Measurements from ENCODE around the gene SENP6. TPM values are rescaled to one million over a fixed set of nuclear protein-coding genes. Genes with fewer than 3 reads are reported as not detected.
"Not testable (repeated sequence)": the region's sequence is repeated elsewhere in the genome, so short reads cannot be mapped to it uniquely, and the experiment has no call there.

The SENP6 gene
- total RNA-seq, 1 experiment from 2014 or later = 93.6 TPM

GRCh38 chr6:75719133-75719532 is 117.5 kb downstream of the SENP6 start:
- CTCF ChIA-PET = no interaction called here
- no peak overlapping the region for H3K27ac Mint-ChIP-seq (ENCODE audit: unreplicated experiment)
- TF ChIP-seq, protein P1, sequence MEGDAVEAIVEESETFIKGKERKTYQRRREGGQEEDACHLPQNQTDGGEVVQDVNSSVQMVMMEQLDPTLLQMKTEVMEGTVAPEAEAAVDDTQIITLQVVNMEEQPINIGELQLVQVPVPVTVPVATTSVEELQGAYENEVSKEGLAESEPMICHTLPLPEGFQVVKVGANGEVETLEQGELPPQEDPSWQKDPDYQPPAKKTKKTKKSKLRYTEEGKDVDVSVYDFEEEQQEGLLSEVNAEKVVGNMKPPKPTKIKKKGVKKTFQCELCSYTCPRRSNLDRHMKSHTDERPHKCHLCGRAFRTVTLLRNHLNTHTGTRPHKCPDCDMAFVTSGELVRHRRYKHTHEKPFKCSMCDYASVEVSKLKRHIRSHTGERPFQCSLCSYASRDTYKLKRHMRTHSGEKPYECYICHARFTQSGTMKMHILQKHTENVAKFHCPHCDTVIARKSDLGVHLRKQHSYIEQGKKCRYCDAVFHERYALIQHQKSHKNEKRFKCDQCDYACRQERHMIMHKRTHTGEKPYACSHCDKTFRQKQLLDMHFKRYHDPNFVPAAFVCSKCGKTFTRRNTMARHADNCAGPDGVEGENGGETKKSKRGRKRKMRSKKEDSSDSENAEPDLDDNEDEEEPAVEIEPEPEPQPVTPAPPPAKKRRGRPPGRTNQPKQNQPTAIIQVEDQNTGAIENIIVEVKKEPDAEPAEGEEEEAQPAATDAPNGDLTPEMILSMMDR (IDR thresholded peaks at IDR 0.05; ENCODE audit: unreplicated experiment) = no peak
- no peak overlapping the region for H3K4me3 Mint-ChIP-seq (ENCODE audit: low read depth, unreplicated experiment)
- H3K9me3 Mint-ChIP-seq (ENCODE audit: low read depth, unreplicated experiment) = no peaks in the 10 kb centered on the region
- DNase-seq = no peak
- peaks cover 18% of the 10 kb centered on the region for H3K36me3 Mint-ChIP-seq (ENCODE audit: insufficient read depth, unreplicated experiment)
- H3K4me1 Mint-ChIP-seq (ENCODE audit: low read depth, unreplicated experiment) = no peaks in the 10 kb centered on the region
- BruUV-seq (replicated peaks) = no TSS peak
- H3K27me3 Mint-ChIP-seq (ENCODE audit: unreplicated experiment) = no peaks in the 10 kb centered on the region
- intact Hi-C loops (cut with micrococcal nuclease; ENCODE audit: unreplicated experiment) = no loop called here

DNA sequence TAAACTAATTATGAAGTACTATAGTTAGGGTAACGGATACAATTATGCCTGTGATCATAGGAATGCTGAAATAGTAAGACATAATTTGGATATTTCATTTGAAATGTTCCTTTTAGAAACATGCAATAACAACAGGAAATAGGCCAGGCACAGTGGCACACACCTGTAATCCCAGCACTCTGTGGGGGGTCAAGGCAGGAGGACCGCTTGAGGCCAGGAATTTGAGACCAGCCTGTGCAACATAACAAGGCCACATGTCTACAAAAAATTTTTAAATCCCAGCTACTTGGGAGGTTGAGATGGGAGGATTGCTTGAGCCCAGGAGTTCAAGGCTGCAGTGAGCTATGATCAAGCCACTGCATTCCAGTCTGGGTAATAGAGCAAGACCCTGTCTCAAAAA is 121.7 kb downstream of the SENP6 start:
- TF ChIP-seq, protein P1 (IDR thresholded peaks at IDR 0.05; ENCODE audit: unreplicated experiment) = no peak
- intact Hi-C loops (cut with micrococcal nuclease; ENCODE audit: unreplicated experiment) = no loop called here
- no peaks in the 10 kb centered on the region for H3K27me3 Mint-ChIP-seq (ENCODE audit: unreplicated experiment)
- H3K4me1 Mint-ChIP-seq (ENCODE audit: low read depth, unreplicated experiment) = no peaks in the 10 kb centered on the region
- H3K9me3 Mint-ChIP-seq (ENCODE audit: low read depth, unreplicated experiment) = no peaks in the 10 kb centered on the region
- CTCF ChIA-PET = no interaction called here
- no peak overlapping the region for H3K27ac Mint-ChIP-seq (ENCODE audit: unreplicated experiment)
- H3K36me3 Mint-ChIP-seq (ENCODE audit: insufficient read depth, unreplicated experiment) = peaks cover 4% of the 10 kb centered on the region
- no peak overlapping the region for H3K4me3 Mint-ChIP-seq (ENCODE audit: low read depth, unreplicated experiment)
- DNase-seq = no peak
- BruUV-seq (replicated peaks) = no TSS peak

- no TSS peak for BruUV-seq (replicated peaks)
- Mint-ChIP-seq H3K4me1 (ENCODE audit: low read depth, unreplicated experiment) (no peaks in the 10 kb centered on the region), H3K9me3 (ENCODE audit: low read depth, unreplicated experiment) (no peaks in the 10 kb centered on the region), H3K4me3 (ENCODE audit: low read depth, unreplicated experiment) (no peak overlapping the region), H3K27me3 (ENCODE audit: unreplicated experiment) (no peaks in the 10 kb centered on the region), H3K27ac (ENCODE audit: unreplicated experiment) (no peak overlapping the region), H3K36me3 (ENCODE audit: insufficient read depth, unreplicated experiment) (no peaks in the 10 kb centered on the region)
- CTCF ChIA-PET = no interaction called here
- DNase-seq = no peak
- TF ChIP-seq, protein P1 (IDR thresholded peaks at IDR 0.05; ENCODE audit: unreplicated experiment) = no peak
- intact Hi-C loops (cut with micrococcal nuclease; ENCODE audit: unreplicated experiment) = no loop called here
Measured at GRCh38 chr6:75727206-75727605, 125.5 kb downstream of the SENP6 start.

DNA sequence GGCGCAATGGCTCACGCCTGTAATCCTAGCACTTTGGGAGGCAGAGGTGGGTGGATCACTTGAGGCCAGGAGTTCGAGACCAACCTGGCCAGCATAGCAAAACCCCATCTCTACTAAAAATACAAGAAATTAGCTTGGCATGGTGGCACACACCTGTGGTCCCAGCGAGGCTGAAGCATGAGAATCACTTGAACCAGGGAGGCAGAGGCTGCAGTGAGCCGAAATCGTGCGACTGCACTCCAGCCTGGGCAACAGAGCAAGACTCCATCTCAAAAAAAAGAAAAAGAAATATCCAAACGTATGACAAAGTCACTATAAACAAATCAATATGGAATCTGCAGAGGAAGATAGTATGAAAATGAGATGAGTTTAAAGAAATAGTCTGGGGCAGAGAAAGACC is 129.3 kb downstream of the SENP6 start:
- H3K27ac Mint-ChIP-seq (ENCODE audit: unreplicated experiment); intact Hi-C loops (cut with micrococcal nuclease; ENCODE audit: unreplicated experiment); DNase-seq; BruUV-seq (replicated peaks); H3K4me3 Mint-ChIP-seq (ENCODE audit: low read depth, unreplicated experiment); H3K27me3 Mint-ChIP-seq (ENCODE audit: unreplicated experiment); H3K9me3 Mint-ChIP-seq (ENCODE audit: low read depth, unreplicated experiment): not testable (repeated sequence)
- Mint-ChIP-seq H3K36me3 (ENCODE audit: insufficient read depth, unreplicated experiment) (peaks cover 11% of the 10 kb centered on the region), H3K4me1 (ENCODE audit: low read depth, unreplicated experiment) (peaks cover 21% of the 10 kb centered on the region)
- CTCF ChIA-PET = interaction anchor here (0.7 kb wide), 1 partner anchor 379 kb away, joined by 3 read pairs; no protein-coding TSS in a partner anchor

- H3K27me3 Mint-ChIP-seq (ENCODE audit: unreplicated experiment) = no peaks in the 10 kb centered on the region
- peak overlapping the region; percentile 28 for H3K4me3 Mint-ChIP-seq (ENCODE audit: low read depth, unreplicated experiment)
- CTCF ChIA-PET = interaction anchor here (0.8 kb wide), 1 partner anchor 10 kb away, joined by 4 read pairs; no protein-coding TSS in a partner anchor
- DNase-seq = peak; percentile 40
- H3K4me1 Mint-ChIP-seq (ENCODE audit: low read depth, unreplicated experiment) = peaks cover 21% of the 10 kb centered on the region
- TF ChIP-seq, protein P1 (IDR thresholded peaks at IDR 0.05; ENCODE audit: unreplicated experiment) = no peak
- H3K36me3 Mint-ChIP-seq (ENCODE audit: insufficient read depth, unreplicated experiment) = peaks cover 11% of the 10 kb centered on the region
- H3K27ac Mint-ChIP-seq (ENCODE audit: unreplicated experiment) = peak overlapping the region; percentile 96
- H3K9me3 Mint-ChIP-seq (ENCODE audit: low read depth, unreplicated experiment) = peaks cover 3% of the 10 kb centered on the region
- intact Hi-C loops (cut with micrococcal nuclease; ENCODE audit: unreplicated experiment) = no loop called here
- BruUV-seq (replicated peaks) = no TSS peak
Measured at GRCh38 chr6:75735491-75736186, 134.0 kb downstream of the SENP6 start.

All from Calu3 (cell line).